H1 (cell line): ENCODE measurements around the gene NHLRC2.

Source experiments
- EP300 ChIP-seq, 2 experiments: IDR thresholded peaks; 1 replicate in 1 of 2; 2 replicates in 1 of 2; pipeline ENCODE4 v1.6.1; 2011 to 2012; ENCODE audit warnings: low read depth in 2 of 2, low read length in 2 of 2, mild to moderate bottlenecking in 2 of 2, borderline replicate concordance in 1 of 2, inconsistent platforms in 1 of 2, moderate library complexity in 1 of 2
- EZH2 ChIP-seq: fragments of 200-600 bp; sonication (generic); IDR thresholded peaks from 2 replicates; pipeline ENCODE4 v1.7.1; 2012; ENCODE audit warnings: low read depth, mild to moderate bottlenecking, moderate library complexity, low read length, inconsistent platforms; ENCODE audit not compliant: severe bottlenecking
- GABPA ChIP-seq: IDR thresholded peaks from 2 replicates; pipeline ENCODE4 v1.6.1; 2011; ENCODE audit warnings: mild to moderate bottlenecking, low read length, moderate library complexity, borderline replicate concordance; ENCODE audit not compliant: insufficient read depth
- JUN ChIP-seq: IDR thresholded peaks from 2 replicates; pipeline ENCODE4 v1.6.1; 2011; ENCODE audit warnings: low read depth, mild to moderate bottlenecking, improper control_type of control experiment, low read length
- POLR2AphosphoS5 ChIP-seq: IDR thresholded peaks from 2 replicates; pipeline ENCODE4 v1.6.1; 2011; ENCODE audit warnings: low read depth, low read length
- SP2 ChIP-seq: IDR thresholded peaks from 2 replicates; pipeline ENCODE4 v1.6.1; 2012; ENCODE audit warnings: mild to moderate bottlenecking, low read length, inconsistent platforms
- SUZ12 ChIP-seq: fragments of 200-600 bp; sonication (generic); IDR thresholded peaks from 2 replicates; pipeline ENCODE4 v1.6.1; 2012; ENCODE audit warnings: mild to moderate bottlenecking, inconsistent platforms, low read length, moderate library complexity, mixed read lengths
- YY1 ChIP-seq: IDR thresholded peaks from 2 replicates; pipeline ENCODE4 v1.6.1; 2011; ENCODE audit warnings: low read depth, mild to moderate bottlenecking, low read length
- TF ChIP-seq, protein P1 (sequence below), 3 experiments: IDR thresholded peaks; 1 replicate in 2 of 3; 2 replicates in 1 of 3; pipeline versions ENCODE4 v1.5.1 to v1.6.1; 2011; ENCODE audit warnings: low read length in 3 of 3, mild to moderate bottlenecking in 3 of 3, inconsistent platforms in 2 of 3, low read depth in 1 of 3, moderate library complexity in 1 of 3; ENCODE audit not compliant: insufficient read depth in 1 of 3; ENCODE audit errors: control extremely low read depth in 1 of 3
- TF ChIP-seq, protein P2 (sequence below): IDR thresholded peaks from 2 replicates; pipeline ENCODE4 v1.6.1; 2012; ENCODE audit warnings: inconsistent platforms

DNA sequence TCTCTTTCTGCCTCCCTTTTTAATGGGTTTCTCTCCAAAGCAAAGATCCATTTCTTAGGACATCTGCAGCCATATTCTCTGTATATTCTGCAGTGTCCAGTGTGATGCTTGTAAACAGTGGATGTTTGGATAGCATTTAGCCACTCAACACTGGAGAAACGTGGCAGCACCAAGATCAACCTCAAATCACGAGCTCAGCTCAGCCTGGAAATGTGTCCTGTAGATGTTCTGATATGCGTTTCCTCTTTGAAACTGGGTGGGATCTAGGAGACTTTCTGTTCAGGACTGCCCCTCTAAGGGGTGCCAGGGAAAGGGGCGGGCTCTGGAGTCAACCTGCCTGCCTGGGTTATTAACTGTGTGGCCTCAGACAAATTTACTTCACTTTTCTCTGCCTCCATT, 91.2 kb downstream of the NHLRC2 start:
- TF ChIP-seq, protein P1, sequence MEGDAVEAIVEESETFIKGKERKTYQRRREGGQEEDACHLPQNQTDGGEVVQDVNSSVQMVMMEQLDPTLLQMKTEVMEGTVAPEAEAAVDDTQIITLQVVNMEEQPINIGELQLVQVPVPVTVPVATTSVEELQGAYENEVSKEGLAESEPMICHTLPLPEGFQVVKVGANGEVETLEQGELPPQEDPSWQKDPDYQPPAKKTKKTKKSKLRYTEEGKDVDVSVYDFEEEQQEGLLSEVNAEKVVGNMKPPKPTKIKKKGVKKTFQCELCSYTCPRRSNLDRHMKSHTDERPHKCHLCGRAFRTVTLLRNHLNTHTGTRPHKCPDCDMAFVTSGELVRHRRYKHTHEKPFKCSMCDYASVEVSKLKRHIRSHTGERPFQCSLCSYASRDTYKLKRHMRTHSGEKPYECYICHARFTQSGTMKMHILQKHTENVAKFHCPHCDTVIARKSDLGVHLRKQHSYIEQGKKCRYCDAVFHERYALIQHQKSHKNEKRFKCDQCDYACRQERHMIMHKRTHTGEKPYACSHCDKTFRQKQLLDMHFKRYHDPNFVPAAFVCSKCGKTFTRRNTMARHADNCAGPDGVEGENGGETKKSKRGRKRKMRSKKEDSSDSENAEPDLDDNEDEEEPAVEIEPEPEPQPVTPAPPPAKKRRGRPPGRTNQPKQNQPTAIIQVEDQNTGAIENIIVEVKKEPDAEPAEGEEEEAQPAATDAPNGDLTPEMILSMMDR (IDR thresholded peaks at IDR 0.05; ENCODE audit: control extremely low read depth in 1 of 3, insufficient read depth in 1 of 3, low read depth in 1 of 3, low read length in 3 of 3) = no peak
- TF ChIP-seq EZH2 = no peak
- no peak for TF ChIP-seq JUN
- no peak for TF ChIP-seq YY1
- TF ChIP-seq GABPA = no peak
- TF ChIP-seq EP300 (IDR thresholded peaks at IDR 0.05; ENCODE audit: borderline replicate concordance in 1 of 2, low read depth in 2 of 2, low read length in 2 of 2) = no peak
- TF ChIP-seq POLR2AphosphoS5 = no peak
- TF ChIP-seq, protein P2, sequence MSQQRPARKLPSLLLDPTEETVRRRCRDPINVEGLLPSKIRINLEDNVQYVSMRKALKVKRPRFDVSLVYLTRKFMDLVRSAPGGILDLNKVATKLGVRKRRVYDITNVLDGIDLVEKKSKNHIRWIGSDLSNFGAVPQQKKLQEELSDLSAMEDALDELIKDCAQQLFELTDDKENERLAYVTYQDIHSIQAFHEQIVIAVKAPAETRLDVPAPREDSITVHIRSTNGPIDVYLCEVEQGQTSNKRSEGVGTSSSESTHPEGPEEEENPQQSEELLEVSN = no peak
- no peak for TF ChIP-seq SUZ12
- no peak for TF ChIP-seq SP2
